ENCODE measurements around the gene CYSTM1. TPM values are rescaled to one million over a fixed set of nuclear protein-coding genes. Genes with fewer than 3 reads are reported as not detected.

CYSTM1 gene
- total RNA-seq, 2 donors from 2014 or later: 37.0 to 51.7 TPM

DNA sequence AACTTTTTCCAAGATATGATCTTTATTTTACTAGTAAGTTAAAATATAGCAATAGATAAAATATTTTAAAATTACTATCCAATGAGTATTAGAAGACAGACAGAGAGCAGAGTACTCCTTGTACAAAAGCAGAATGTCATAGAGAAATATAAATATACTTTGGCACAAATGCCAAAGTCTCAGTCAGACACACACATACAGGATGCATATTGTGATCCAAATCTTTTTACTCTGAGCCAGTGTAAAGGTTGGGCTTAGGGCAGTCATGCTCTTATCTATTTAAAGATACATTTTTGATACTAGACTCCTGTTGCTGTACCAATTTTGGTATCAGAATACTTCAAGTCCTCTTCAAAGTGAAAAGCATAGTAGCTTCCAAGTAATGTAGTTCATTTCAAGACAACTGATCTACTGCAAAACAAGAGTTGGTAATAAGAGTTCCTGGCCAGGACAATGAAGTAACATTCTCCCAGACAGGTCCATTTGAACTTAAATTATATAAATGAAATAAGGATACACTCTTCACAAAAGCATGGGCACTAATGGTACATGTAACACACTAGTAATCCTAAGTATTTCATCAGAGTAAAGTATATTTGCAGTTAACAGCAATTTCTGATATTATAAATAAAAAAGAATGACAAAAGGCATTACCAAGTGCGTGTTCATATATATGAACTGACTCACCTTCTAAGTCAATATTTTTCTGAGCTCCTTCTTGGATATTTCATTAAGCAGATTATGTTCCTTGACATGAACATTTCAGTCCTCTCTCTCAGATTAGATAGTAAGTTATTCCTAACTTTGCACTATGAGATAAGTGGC is 117.4 kb downstream of the CYSTM1 start:
- intact Hi-C loops (cut with DNase I): no loop called here
- H3K27ac ChIP-seq: peak overlapping the region; percentile 15 to 59

More for the DNA sequence above, 117.4 kb downstream of the CYSTM1 start:
- Histone ChIP-seq H3K4me3 (no peak overlapping the region), H3K9me3 (no peaks in the 10 kb centered on the region), H3K27me3 (replicated peaks; ENCODE audit: insufficient read depth) (no peaks in the 10 kb centered on the region), H3K36me3 (no peaks in the 10 kb centered on the region), H3K4me1 (replicated peaks) (no peaks in the 10 kb centered on the region)
- TF ChIP-seq POLR2AphosphoS5 (IDR thresholded peaks at IDR 0.05) (peak; percentile 49), CTCF (IDR thresholded peaks at IDR 0.05) (no peak), POLR2A (IDR thresholded peaks at IDR 0.05) (no peak)
- 70% methylated on average over 1 of the region's 1 CpG for WGBS
- DNase-seq (ENCODE audit: low spot score): no peak

Other genes with a start within 250 kb of the CYSTM1 start
- gene NRG2, start 131.9 kb upstream of the CYSTM1 start, total RNA-seq: 10 to 100 TPM in 1 of 2 donors, 1 to 10 TPM in 1; 6.6 to 11.1 TPM
- gene PURA, start 61.1 kb upstream of the CYSTM1 start, total RNA-seq: 10 to 100 TPM; 24.2 to 27.2 TPM
- 10 to 100 TPM; 10.5 to 13.8 TPM for gene IGIP, start 49.3 kb upstream of the CYSTM1 start, total RNA-seq
- gene PFDN1, start 127.9 kb downstream of the CYSTM1 start, total RNA-seq: 100 to 1,000 TPM in 1 of 2 donors, 10 to 100 TPM in 1; 88.0 to 145 TPM
- gene HBEGF, start 171.4 kb downstream of the CYSTM1 start, total RNA-seq: 10 to 100 TPM in 1 of 2 donors, 1 to 10 TPM in 1; 7.7 to 24.0 TPM
- not detected for gene SLC4A9, start 185.0 kb downstream of the CYSTM1 start, total RNA-seq
- 100 to 1,000 TPM in 1 of 2 donors, 10 to 100 TPM in 1; 69.7 to 112 TPM for gene ANKHD1, start 226.6 kb downstream of the CYSTM1 start, total RNA-seq